NK-92 (cell line): ENCODE results near the gene CFAP100.

Source experiments
- DNase-seq: peaks from one replicate; lab custom pipeline; 2025; ENCODE audit not compliant: unreplicated experiment; lab: John Stamatoyannopoulos, UW

CFAP100 gene

GRCh38 chr3:126439346-126439967 is 44.7 kb downstream of the CFAP100 start:
- no peak for DNase-seq

- no peak for DNase-seq
These were observed 45.4 kb downstream of the CFAP100 start for GRCh38 chr3:126439968-126440708.

DNA sequence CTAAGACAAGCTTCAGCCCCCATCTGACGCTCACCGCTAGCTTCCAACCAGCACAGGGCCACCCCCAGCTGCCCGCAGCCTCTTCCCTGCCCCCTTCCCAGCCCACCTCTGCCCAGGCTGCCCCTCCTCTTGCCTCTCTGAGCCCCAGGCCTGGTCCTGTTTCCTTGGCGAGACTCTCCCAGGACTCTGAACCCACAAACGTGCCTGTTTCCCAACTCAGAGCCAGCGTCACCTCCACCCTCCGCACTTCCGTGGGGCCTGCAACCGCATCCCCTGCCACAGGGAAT is 45.9 kb downstream of the CFAP100 start:
- DNase-seq, result no peak

DNA sequence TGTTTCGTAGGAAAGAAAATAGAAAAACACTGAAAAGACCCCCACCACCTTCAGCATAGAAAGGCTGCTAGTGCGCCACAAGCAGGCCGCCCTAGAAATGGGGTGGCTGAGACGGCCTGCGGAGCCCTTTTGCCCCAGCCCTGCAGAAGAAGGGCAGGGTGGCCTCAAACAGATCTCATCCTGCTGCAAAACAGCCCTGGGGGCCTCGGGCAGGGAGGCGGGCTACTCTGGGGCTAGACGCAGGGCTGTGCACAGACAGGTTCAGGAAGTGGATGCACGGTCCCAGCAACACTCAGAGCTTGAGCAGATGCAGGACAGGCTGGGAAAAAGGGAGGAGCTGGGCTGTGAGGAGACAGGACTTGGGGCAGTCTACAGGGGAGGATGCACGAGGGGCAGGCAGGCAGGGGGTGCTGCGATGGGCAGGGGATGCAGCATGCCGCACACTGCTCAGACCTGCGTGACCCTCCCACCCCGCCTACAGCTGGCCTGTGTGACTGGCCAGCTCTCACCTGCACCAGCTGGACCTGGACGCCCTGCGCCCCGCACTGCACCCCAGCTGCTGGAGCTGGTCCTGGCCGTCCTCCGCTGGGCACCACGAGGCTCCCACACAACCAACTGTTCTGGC is 46.7 kb downstream of the CFAP100 start:
- no peak for DNase-seq

DNA sequence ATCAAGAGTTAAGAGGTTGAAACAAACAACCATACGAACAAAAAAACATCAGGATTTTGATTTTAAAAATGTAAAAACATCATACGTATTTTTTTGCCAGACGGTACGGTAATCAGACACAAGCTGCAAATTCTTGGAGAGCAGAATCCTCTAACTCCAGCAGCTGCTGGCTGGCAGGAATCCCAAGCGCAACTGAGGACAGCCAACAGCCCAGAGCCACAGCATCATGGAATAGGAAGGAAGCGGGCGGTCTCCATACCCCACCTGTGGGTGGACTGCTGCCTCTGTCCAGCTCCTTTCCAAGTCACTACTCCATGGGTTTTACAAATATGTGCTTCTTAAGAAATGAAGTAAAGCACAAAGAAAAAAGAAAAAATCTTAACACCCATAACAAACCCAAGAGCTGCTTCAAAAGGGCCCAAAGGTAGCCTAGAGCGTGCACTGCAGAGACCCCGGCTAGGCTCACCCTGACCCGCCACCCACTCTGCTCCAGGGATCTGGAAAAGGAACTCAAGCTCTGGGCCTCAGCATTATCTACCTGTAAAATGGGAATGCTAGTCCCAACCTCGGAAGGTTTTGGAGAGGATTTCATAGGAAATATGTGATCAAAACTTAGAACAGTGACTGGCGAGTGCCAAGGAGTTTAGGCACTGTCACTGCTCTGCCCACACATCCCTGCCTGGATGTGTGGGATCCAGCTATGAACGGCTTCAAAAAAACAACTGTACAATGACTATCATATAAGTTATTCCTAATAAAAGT is 47.6 kb downstream of the CFAP100 start:
- no peak for DNase-seq

- DNase-seq, result no peak
These were observed 48.1 kb downstream of the CFAP100 start for GRCh38 chr3:126442856-126443242.

DNA sequence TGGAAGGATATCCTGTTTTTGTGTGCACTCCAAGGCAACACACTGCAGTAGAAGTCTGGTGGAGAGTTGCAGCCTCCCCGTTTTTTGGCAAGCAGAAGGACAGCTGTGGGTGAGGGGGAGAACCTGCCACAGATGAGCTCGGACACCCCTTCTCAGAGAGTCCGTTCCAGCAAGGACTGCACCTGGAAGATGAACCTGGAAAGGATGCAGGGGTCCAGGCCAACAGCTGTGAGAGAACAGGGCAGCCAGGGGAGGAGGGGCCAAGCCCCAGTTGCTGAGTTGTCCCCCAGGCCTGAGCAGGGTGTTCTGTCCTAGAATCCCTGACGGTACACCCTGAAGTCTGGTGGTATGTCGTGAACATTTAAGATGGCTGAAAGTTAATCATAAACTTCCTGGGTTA is 50.8 kb downstream of the CFAP100 start:
- no peak for DNase-seq

GRCh38 chr3:126446301-126446700 is 51.6 kb downstream of the CFAP100 start:
- DNase-seq, result no peak

- no peak for DNase-seq
These were observed 52.1 kb downstream of the CFAP100 start for GRCh38 chr3:126446791-126447190.

DNA sequence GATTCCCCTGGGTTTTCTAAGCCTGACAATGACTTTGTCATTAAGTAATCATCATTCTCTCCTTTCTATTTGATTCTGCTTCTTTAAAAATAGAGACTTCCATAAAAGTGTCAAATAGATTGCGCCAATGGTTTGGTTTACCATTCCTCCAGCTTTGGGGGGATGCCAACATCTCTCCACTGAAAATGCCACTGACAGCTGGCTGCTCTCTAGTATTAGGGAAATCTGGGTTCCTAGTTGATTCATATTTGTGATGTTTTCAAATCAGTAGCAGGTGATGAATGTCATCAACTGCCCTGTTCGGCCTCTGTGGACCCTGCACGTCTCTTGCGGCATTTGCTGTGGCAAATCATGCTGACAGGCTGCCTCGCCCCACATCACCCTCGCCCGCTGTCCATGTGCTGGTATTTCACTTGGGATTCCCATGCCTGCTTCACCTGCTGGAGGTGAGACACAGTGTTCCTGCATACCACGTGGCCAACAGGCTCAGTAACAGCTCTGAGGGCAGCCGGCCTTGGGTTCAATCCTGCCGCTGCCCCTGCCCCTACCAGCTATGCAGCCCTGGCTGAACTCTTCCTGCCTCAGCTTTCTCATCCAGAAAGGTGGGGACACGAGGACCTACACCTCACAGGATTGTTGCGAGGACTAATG is 52.9 kb downstream of the CFAP100 start:
- no peak for DNase-seq

DNA sequence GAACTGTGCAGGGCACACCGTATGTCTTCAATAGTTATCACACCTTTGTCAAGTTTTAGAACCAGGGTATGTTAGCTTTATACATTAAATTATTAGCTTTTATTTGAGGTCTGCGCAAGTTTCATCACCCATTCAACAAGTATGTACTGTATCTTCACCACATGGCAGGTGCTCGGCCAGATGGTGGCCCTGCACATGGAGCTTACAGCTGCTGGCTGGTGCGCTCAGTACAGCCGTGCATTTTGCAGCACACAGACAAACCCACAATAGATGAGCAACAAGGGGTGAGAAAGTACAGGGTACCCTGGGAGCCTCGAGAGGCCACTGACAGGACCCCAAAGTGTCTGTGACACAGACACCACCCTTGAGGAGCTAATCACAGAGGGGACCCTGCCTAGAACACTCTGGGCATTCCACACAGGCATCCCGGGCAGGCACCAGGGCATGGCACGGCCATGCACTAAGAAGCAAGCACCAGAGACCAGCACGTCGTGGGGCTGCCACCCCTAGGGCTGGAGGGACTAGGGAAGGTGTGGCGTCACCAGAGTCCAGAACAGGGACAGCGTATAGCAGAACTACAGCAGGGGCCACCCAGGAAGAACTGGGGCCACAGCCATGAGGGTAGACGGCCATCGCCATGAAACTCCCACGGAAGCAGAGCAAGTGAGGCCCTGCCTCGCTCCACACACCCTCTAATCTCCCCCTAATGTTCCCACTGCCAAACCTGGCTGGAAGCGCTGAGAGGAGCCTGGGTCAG is 53.6 kb downstream of the CFAP100 start:
- DNase-seq, result no peak

GRCh38 chr3:126448893-126449180 is 54.1 kb downstream of the CFAP100 start:
- DNase-seq, result no peak

DNA sequence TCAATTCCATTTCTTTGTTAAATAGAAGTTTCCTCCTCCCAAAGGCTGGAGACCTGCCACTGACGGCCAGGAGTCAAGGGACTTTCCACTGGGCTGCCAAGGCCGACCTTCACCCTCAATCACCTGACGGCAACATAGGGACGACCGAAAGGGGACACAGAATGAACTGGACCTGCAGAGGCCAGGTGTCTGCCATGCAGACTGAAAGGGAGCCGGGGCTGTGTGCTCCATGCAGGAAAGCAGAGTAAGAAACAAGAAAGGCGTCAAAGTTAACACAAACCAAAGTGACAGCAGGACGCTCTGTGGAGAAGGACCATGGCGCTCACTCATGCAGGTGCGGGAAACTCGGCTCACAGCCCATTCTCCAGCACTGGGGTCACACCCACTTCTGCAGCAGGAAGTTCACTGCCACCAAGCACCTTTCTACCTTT is 54.9 kb downstream of the CFAP100 start:
- no peak for DNase-seq

- no peak for DNase-seq
These were observed 55.5 kb downstream of the CFAP100 start for GRCh38 chr3:126450219-126450618.

DNA sequence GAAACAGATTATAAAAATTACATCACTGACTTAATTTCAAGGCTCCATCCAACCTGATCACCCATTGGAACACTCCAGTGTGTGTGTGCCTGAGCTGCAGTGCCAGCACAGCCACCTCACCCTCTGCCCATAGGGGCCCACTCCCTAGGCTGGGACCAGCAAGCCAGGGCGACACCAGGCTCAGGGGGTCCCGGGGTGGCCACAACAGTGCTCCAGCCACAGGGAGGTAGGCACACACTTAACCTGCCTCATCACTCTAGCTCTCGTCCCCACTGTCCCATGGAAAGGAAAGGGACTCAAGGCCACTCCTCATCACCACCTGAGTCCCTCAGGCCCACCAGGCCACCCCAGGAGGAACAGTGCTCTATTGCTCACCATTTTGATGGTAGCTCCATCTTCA is 56.0 kb downstream of the CFAP100 start:
- no peak for DNase-seq

DNA sequence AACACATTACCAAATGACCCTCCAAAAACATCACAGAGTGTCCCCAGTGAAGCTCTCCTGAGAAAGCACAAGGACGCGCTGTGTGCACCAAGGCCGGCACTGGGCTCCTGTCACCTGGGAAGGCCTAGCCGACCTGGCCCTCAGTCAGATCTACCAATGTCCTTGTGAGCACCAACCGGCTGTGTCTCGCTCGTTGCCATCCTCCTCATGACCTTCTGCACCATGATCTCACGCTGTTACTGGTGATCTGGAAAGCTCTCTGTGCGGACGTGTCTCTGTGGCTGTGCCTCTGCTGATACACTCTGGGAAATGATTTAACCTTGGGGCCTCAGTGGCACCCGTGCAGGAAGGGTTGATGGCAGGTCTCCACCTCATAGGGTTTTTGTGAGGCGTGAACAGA is 56.8 kb downstream of the CFAP100 start:
- DNase-seq, result no peak

GRCh38 chr3:126452213-126452612 is 57.5 kb downstream of the CFAP100 start:
- DNase-seq, result no peak

- no peak for DNase-seq
These were observed 59.3 kb downstream of the CFAP100 start for GRCh38 chr3:126454025-126454424.

GRCh38 chr3:126454437-126455198 is 59.9 kb downstream of the CFAP100 start:
- no peak for DNase-seq

- DNase-seq, result no peak
These were observed 61.5 kb downstream of the CFAP100 start for GRCh38 chr3:126456211-126456610.
